ENCODE data around the gene SH3BP5L.

GRCh38 chr1:248821101-248821500 is 4.6 kb downstream of the SH3BP5L start:
- TF ChIP-seq, protein P1, sequence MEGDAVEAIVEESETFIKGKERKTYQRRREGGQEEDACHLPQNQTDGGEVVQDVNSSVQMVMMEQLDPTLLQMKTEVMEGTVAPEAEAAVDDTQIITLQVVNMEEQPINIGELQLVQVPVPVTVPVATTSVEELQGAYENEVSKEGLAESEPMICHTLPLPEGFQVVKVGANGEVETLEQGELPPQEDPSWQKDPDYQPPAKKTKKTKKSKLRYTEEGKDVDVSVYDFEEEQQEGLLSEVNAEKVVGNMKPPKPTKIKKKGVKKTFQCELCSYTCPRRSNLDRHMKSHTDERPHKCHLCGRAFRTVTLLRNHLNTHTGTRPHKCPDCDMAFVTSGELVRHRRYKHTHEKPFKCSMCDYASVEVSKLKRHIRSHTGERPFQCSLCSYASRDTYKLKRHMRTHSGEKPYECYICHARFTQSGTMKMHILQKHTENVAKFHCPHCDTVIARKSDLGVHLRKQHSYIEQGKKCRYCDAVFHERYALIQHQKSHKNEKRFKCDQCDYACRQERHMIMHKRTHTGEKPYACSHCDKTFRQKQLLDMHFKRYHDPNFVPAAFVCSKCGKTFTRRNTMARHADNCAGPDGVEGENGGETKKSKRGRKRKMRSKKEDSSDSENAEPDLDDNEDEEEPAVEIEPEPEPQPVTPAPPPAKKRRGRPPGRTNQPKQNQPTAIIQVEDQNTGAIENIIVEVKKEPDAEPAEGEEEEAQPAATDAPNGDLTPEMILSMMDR (IDR thresholded peaks at IDR 0.05) = no peak
- no peak for TF ChIP-seq POLR2A (IDR thresholded peaks at IDR 0.05)

Data from testis (tissue), 2 donors.